Mammary epithelial cell (primary cell): ENCODE measurements around the gene NRL.

ENCODE experiments used
- EZH2 ChIP-seq: IDR thresholded peaks from 2 replicates; pipeline ENCODE4 v1.6.1; 2012; ENCODE audit warnings: low read length, inconsistent platforms, borderline replicate concordance
- TF ChIP-seq, protein P1 (sequence below), 2 donors: IDR thresholded peaks in 1 of 2; conservative IDR thresholded peaks in 1 of 2; 2 replicates each; pipeline ENCODE4 v1.5.1; 2011 to 2012; ENCODE audit warnings: inconsistent platforms in 2 of 2, low read length in 2 of 2, mild to moderate bottlenecking in 2 of 2, control low read depth in 1 of 2, low read depth in 1 of 2; ENCODE audit not compliant: insufficient read depth in 1 of 2; ENCODE audit errors: extremely low read depth in 1 of 2

DNA sequence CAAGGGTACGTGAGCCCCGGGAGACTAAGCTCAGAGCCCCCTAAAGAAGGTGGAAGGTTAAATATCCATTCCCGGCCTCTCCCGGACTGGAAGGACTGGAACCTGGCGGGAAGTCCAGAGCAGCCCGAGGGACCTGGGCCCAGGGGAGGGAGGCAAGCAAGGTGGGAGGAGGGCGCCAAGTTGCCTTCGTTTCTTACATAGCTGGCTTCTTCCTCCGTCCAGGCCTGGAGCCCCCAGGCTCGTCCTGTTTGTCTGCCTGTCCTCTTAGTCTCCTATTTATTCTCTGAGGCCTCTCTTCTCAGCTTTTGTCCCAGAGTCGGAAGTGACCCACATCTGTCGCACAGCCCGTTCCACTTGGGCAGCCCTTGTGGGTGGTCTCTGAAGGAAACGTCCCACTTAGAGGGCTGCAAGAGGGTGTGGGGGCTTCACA, 19.9 kb downstream of the NRL start:
- TF ChIP-seq EZH2 = no peak
- TF ChIP-seq, protein P1, sequence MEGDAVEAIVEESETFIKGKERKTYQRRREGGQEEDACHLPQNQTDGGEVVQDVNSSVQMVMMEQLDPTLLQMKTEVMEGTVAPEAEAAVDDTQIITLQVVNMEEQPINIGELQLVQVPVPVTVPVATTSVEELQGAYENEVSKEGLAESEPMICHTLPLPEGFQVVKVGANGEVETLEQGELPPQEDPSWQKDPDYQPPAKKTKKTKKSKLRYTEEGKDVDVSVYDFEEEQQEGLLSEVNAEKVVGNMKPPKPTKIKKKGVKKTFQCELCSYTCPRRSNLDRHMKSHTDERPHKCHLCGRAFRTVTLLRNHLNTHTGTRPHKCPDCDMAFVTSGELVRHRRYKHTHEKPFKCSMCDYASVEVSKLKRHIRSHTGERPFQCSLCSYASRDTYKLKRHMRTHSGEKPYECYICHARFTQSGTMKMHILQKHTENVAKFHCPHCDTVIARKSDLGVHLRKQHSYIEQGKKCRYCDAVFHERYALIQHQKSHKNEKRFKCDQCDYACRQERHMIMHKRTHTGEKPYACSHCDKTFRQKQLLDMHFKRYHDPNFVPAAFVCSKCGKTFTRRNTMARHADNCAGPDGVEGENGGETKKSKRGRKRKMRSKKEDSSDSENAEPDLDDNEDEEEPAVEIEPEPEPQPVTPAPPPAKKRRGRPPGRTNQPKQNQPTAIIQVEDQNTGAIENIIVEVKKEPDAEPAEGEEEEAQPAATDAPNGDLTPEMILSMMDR (conservative IDR thresholded peaks at IDR 0.05 in 1 of 2, IDR thresholded peaks at IDR 0.05 in 1 of 2; ENCODE audit: extremely low read depth in 1 of 2, insufficient read depth in 1 of 2, low read depth in 1 of 2, low read length in 2 of 2) = no peak
